Astrocyte of the cerebellum (primary cell): Measurements from ENCODE around the gene ABCC11.
"Not testable (repeated sequence)": the region's sequence is repeated elsewhere in the genome, so short reads cannot be mapped to it uniquely, and the experiment has no call there.

Experiments
- DNase-seq: peaks from one replicate; pipeline ENCODE4 v3.0.0-alpha.2; 2011; ENCODE audit warnings: low read depth
- H3K4me3 ChIP-seq: 2 replicates; pipeline ENCODE4 v1.5.1; 2011; ENCODE audit warnings: mild to moderate bottlenecking, low read depth, low read length, moderate library complexity
- in situ Hi-C: cut with HindIII; loops from 2 replicates; pipeline ENCODE4 v1.10.0; 2017; ENCODE audit warnings: low sequenced_read_pairs
- TF ChIP-seq, protein P1 (sequence below): IDR thresholded peaks from 2 replicates; pipeline ENCODE4 v1.5.1; 2012; ENCODE audit warnings: low read length, low read depth, moderate library complexity, mild to moderate bottlenecking; ENCODE audit errors: missing control alignments

Gene ABCC11

DNA sequence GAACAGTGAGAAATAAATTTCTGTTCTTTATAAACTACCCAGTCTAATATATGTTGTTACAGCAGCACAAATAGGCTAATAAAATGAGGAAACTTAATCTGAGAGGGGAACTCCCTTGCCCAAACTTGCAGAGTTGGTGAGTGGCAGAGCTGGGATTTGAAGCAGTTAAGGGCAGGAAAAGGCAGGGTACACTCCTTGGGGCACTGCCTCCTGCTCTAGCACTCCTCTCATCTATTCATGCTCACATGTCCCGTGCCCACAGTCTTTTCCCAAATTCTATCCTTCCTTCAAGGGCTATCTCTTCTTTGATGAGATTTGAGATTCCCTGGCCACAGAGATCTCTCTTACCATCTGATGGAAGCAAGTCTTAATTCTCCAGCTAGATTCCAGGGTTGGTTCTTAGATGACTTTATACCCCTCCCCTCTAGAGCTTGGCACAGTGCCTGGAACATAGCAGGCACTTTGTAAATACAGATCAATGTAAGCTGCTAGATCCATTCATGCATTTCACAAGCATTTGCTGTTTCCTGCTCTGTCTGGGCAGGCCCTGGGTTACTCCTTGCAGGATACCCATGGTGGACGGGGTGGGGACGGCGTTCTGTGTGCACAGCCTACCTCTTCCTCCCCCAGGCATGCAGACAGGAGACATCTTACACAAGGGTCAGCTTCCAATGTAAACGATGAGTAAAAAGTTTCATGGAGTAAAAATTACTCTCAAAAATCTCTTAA, 52.3 kb downstream of the ABCC11 start:
- TF ChIP-seq, protein P1, sequence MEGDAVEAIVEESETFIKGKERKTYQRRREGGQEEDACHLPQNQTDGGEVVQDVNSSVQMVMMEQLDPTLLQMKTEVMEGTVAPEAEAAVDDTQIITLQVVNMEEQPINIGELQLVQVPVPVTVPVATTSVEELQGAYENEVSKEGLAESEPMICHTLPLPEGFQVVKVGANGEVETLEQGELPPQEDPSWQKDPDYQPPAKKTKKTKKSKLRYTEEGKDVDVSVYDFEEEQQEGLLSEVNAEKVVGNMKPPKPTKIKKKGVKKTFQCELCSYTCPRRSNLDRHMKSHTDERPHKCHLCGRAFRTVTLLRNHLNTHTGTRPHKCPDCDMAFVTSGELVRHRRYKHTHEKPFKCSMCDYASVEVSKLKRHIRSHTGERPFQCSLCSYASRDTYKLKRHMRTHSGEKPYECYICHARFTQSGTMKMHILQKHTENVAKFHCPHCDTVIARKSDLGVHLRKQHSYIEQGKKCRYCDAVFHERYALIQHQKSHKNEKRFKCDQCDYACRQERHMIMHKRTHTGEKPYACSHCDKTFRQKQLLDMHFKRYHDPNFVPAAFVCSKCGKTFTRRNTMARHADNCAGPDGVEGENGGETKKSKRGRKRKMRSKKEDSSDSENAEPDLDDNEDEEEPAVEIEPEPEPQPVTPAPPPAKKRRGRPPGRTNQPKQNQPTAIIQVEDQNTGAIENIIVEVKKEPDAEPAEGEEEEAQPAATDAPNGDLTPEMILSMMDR, result no peak
- in situ Hi-C loops, result no loop called here
- DNase-seq, result peak; percentile 27
- no peak overlapping the region for H3K4me3 ChIP-seq

DNA sequence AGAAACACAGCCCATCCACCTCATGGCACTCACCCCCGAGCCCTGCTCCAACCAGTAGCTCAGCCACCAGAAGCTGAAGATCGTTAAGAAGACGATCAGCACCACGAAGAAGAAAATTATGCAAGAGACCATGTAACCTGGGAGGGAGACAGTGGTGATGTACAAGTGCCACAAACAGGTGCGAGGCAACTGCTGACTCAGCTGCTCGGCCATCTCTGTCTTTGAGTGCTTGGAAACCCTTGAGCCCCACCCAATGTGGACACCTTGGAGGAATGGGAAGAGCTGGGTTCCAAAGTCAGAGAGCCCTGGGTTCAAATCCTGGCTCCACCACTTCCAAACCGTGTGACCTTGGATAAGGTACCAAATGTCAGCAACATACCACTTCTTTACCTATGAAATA, 53.5 kb downstream of the ABCC11 start:
- H3K4me3 ChIP-seq, result no peak overlapping the region
- TF ChIP-seq, protein P1, result no peak
- in situ Hi-C loops, result no loop called here
- no peak for DNase-seq

DNA sequence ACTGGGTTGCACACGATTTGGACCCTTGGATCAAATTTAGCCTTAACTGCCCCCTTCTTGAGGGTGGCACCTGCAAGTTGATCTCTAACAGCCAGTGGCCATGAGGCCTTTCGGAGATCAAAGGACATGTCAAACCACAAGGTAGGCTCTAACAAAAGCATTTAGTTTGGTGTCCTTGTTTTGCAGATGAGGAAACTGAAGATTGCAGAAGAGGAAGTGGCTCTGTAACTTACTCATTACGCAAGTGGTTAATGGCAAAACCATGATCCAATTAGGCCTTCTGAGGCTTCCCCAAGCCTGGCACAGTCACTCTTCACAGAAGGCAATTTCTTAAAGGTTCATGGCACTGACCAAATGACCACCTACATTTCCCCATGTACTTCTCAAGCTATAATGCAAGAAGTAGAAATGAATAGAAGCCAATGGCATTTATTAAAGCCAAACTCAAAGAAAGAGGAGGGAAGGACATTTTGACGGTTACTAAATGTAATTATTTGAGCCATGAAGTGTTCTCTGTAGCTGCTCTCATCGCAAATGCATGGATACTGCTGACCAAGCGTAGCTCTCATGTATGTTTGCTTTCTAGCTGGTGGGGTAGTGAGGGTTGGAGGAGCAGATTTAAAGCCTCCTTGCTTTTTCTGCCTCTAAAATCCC, 58.8 kb downstream of the ABCC11 start:
- TF ChIP-seq, protein P1, result no peak
- DNase-seq, result no peak
- no peak overlapping the region for H3K4me3 ChIP-seq
- in situ Hi-C loops, result no loop called here

DNA sequence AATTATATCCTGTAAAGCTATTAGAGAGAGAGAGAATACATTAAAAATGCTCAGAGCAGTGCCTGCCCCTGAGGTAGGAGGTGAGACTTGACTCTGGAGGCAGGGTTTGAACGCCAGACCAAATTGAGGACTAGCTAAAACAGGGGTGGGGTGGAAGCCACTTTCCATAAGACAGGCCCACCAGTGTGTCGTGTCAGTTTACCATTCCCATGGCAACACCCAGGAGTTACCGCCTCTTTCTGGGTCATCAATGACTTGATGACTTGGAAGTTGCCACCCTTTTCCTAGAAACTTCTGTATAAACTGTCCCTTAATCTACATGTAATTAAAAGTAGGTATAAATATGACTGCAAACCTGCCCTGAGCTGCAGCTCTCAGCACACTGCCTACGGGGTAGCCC, 59.6 kb downstream of the ABCC11 start:
- H3K4me3 ChIP-seq, result no peak overlapping the region
- TF ChIP-seq, protein P1, result no peak
- in situ Hi-C loops, result no loop called here
- no peak for DNase-seq

DNA sequence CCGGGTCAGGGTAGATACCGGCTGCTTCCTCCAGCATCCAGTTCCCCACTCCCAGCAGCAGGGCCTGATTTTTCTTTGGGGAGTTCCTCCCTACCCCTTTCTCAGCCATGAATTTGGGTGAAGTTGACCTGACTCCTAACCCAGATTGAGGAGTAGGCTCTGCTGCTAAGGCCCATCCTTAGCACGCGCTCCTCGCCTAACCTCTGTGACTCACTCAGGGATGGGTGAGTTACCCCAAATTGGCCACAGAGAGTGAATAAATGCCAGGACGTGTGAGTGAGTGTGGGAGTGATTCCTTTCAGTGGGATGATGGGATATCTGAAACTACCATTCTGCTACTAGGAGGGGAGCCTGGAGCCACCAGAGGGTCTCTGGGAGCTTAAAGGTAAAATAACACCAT, 62.7 kb downstream of the ABCC11 start:
- H3K4me3 ChIP-seq, result no peak overlapping the region
- in situ Hi-C loops, result no loop called here
- TF ChIP-seq, protein P1, result no peak
- no peak for DNase-seq

DNA sequence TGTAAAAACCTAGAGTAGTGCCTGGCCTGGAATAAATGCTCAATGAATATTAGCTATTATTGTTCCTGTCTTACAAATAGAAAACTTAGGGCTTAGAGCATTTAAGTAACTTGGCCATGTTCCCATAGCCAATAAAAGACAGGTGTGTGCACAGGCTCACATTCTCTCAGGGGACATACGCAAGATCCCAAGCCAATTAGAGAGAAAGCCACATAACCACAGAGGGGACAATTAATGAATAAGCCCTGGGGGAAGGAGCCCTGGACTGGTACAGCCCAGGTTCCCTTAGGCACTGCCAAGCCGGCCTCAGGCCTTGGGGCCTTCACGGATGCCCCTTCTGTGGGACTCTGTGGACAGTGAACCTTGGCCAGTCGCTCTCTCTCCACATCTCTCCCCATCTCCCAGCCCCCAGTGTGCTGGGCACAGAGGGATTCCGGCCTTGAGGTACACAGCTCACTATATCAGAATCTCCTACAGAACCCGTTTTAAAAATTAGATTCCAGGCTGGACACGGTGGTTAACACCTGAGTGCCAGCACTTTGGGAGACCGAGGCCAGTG, 64.3 kb downstream of the ABCC11 start:
- no peak overlapping the region for H3K4me3 ChIP-seq
- DNase-seq, result no peak
- TF ChIP-seq, protein P1, result no peak
- in situ Hi-C loops, result no loop called here

DNA sequence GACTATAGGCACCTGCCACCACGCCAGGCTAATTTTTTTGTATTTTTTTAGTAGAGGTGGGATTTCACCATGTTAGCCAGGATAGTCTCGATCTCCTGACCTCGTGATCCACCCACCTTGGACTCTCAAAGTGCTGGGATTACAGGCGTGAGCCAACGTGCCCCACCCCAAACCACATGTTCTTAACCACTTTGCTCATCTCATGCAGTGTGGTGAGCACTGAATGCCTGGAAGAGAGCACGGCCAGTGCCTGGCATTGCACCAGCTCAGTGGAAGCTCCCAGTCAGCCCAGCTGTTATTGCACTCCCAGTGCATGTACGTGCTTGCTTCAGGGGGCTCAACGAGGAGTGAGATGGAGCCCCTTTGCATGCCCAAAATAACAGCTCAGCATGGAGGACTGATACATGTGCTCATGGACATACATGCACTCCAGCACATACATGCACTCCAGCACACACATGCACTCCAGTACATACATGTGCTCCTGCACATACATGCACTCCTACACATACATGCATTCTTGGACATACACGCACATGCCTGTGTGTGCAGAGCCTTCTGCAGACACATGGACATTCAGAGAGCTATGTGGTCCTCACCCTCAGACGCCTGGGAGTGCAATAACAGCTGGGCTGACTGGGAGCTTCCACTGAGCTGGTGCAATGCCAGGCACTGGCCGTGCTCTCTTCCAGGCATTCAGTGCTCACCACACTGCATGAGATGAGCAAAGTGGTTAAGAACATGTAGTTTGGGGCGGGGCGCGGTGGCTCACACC, 65.4 kb downstream of the ABCC11 start:
- DNase-seq, H3K4me3 ChIP-seq, in situ Hi-C loops: not testable (repeated sequence)
